Amniotic stem cell (primary cell): Measurements from ENCODE around the gene RNF169.
"Not testable (repeated sequence)": the region's sequence is repeated elsewhere in the genome, so short reads cannot be mapped to it uniquely, and the experiment has no call there.

Experiments used
- DNase-seq: peaks from one replicate; lab custom pipeline; 2025; lab: John Stamatoyannopoulos, UW

The RNF169 gene

DNA sequence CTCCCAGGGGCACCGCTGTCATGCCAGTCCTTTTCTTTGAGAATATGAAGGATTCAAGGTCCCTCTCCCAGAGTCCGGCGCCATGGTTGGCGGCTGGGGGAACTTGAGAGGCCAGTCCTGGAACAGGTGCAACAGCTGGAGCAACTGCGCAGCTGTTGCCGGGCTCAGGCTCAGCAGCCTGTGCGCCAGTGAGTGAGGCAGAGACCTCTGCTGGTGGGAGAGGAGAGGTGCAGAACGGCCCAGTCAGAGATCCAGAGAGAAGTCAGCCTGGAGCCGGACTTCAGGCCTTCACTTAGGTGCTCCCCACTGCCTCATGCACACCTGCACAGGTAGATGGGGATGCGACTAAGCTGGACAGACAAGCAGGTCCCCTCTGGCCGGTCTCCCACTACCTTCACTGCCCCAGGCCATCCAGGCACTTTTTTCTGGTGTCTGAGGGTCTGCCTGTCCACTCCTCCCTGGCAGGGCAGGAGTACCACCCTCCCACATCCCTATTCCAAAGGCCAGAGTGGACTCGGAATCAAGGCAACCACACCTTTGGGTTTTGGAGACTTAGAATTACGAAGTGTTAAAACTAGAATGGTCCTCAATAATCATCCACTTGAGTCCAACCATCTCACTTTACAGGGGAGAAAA, 22.0 kb upstream of the RNF169 start:
- DNase-seq = no peak

DNA sequence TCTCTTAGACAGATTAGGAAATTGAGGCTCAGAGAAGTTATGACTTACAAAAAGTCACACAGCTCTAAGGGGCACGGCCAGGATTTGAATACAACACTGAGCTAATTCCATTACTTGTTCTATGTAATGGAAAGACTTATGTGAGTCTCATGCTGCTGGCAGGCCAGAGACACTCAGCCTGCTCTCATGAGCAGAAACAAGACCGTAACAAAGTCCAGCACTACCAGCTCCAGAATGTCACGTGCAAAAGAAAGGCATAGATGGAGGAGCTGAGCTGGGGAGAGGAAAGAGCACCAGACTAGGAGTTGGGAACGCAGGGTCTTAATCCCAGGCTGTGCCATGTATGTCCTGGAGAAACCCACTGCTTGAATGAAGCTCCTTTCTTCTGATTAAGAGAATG, 19.3 kb upstream of the RNF169 start:
- DNase-seq = no peak

GRCh38 chr11:74730571-74731260, 17.9 kb upstream of the RNF169 start:
- no peak for DNase-seq

DNA sequence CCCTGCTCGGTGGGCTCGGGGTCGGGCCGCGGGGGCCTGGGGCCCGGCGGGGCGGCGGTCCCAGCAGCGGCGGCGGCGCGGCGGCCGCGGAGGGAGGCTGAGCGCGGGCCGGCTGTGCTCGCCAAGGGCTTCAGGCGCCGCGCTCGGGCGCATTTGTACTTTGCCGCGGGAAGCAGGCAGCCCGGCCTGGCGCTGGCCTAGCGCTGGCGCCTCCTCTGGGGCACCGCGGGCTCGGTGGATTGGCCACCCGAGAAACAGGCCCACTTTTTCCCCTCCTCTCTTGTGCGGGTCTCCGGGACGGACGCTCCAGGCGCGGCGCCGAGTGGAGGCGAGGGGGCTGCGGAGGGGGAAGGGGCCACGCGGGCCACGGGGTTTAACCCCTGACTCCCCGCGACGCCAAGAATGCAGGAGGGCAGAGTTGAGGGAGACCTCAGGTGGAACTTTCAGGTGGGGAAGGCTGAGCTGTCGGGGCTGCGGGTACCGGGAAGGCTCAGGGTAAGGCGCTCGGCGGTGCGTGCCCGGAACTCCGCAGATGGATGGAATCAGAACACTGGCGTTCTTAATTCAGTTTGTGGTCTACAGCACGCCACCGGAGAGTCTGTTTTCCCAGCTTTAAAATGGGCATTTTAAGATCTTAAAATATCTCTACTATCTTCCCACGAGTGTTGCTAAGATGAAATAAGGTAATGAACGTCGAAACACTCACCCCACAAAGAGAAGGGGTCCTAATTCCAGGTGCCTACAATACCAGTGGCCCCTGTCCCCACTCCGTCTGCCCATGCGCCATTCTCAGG, 17.2 kb upstream of the RNF169 start, which contains the start of gene CHRDL2:
TSS of gene CHRDL2 (minus strand) at position 126 of the 794 bp plus-strand sequence. CDS start 538 bp downstream, outside the sequence.
- DNase-seq = no peak

DNA sequence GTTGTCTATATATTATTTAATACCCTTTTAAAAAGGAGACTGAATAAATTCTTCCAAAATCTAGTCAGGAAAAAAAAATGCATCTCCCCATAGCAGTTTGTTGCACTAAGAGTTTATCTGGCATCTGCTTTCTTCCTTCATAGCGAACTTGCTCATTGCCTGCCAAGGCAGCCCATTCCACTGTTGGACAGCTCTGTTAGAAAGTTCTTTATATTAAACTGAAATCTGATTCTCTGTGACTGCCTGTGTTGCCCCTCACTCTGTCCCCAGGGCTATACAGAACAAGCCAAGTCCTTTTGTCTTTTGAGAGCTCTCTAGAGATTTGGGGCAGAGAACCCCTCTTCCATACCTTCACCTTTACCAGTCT, 14.1 kb upstream of the RNF169 start:
- DNase-seq = no peak

DNA sequence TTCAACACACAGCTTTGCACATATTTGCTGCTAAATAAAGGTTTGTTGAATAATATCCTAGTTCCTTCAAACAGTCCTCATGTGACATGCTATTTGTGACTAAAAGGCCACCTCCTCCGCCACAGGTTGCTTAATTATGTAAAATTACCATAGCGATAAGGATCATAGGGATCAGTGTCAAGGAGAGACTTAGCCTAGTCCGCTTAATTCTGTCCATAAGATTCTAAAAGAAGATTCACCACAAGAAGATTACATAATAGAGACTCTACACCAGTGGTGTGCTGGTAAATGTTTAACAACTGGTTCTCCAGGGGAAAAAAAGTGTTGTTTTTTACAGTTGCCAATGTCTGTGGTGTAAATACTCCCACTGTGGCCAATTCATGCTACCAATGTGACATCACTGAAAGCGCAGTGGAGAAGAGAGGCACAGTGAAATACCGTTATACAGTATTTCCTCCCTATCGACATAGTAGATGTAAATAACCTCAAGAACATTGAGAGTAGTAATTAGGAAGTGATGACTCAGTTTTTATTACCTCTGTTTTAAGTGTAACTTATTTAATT, 13.2 kb upstream of the RNF169 start:
- no peak for DNase-seq

GRCh38 chr11:74736031-74736430, 12.6 kb upstream of the RNF169 start:
- no peak for DNase-seq

DNA sequence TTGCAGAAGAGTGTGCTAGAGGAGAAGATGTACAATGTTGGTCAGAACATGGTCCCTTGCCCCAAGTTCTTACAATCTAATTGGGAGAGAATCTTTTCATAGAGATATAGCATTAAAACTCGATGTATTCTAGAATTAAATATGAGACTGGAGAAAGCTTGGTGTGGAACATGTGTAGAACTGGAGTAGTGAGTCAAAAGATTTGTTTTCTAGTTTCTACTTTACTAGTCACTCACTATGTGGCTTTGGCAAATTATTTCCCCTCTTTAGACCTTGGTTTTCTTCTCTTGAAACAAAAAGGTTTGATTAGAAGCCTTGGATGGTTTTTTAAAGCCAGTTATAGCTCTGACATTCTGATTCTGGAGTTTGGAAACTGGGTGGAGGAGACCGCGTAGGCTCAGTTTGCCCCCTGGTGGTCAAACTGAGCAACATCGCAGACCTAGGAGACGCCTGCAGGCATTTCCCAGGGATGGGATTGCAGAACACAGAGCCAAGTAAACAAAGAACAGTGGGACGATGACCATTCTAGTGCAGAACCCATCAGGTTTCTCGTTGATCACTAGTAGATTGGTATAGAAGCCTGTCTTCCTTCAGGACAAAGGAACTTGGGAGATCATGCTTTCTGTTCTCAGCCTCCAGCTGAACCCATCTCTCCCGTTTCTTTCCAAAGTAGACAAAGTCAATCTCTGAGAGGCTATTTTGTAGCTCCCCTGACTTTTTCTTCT, 8.9 kb upstream of the RNF169 start:
- peak; percentile 26 for DNase-seq

GRCh38 chr11:74742070-74742469, 6.6 kb upstream of the RNF169 start:
- DNase-seq = no peak

- DNase-seq = no peak
Observed at GRCh38 chr11:74743640-74744039, 5.0 kb upstream of the RNF169 start.

DNA sequence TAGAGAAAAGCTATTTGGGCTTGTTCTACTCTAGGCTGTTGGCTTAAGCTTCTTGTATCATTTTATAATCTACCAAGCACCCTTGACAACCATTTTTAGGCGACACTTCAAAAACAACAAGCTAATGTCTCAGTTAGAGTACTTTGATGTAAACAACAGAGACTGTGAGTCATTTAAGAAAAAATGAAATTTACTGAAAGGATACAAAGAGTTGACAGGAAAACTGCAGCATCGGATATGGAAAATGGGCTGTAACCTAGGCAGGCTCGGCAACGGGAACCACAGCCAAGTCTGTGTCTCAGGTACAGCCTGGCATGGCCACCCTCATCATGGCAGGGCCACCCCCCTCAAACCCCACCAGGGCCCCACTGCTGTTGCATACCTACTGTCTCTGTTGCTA, 4.4 kb upstream of the RNF169 start:
- no peak for DNase-seq

GRCh38 chr11:74746868-74747267, 1.8 kb upstream of the RNF169 start:
- DNase-seq = no peak

GRCh38 chr11:74749127-74749964, 697 bp downstream of the RNF169 start:
- DNase-seq = no peak

GRCh38 chr11:74749965-74750296, 1.3 kb downstream of the RNF169 start:
- no peak for DNase-seq

- DNase-seq = not testable (repeated sequence)
Observed at GRCh38 chr11:74750598-74750997, 1.9 kb downstream of the RNF169 start.

GRCh38 chr11:74751303-74751702, 2.7 kb downstream of the RNF169 start:
- DNase-seq = no peak

GRCh38 chr11:74754507-74755252, 6.0 kb downstream of the RNF169 start:
- peak; percentile 62 for DNase-seq

DNA sequence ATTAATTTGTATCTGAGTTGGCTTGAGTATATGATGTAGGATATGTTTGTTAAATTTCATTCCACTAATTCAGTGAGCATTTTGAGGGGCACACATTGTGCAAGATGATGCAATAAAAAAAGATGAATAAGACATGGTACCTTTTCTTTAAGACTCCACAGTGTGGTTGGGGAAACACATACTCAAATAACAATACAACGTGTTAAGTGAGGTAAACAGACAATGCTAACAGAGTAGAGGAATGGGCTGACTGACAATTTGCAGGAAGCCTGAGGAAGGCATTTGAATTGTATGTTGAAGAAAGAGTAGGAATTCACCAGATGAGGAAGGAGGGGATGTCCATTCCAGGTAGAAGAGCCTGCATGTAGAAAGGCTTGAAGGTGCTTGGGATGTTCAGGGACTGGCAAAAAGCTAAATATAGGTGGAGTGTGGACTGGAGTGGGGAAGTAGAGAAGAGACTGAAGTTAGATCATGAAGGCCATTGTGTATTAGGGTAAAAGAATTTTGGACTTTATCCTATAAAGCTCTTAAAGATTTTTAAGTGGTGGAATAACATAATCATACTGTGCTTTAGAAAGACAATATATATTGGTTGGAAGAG, 6.8 kb downstream of the RNF169 start:
- no peak for DNase-seq

DNA sequence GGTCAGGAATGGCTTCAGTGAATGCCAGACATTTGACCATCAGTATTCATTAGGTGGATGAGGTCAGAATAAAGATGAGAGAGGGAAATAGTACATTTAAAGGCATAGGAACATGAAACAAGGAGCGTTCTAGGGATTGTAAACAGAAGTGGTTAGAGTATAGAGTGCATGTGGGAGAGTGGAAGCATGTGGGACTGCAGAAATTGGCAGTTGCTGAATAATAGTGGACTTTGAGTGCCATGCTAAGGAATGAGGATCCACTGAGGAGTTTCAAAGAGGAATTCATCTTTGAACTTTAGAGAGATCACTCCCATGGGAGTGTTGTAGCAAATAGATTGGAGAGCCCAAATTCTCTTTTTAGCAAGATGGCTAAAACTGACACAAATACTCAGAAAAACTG, 7.9 kb downstream of the RNF169 start:
- no peak for DNase-seq

DNA sequence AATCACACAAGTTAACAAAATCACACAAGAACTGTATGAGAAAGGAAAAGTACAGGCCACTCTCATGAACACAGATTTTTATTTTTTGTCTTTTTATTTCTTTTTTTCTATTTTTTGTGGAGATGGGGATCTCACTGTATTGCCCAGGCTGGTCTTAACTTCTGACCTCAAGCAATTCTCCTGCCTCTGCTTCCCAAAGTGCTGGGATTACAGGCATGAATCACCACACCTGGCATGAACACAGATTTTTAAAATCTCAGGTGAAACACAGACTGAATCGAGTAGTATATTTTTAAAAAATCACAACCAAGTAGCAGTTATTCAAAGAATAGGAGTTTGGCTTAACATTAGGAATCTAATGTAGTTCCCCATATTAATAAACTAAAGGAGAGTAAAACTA, 18.3 kb downstream of the RNF169 start:
- DNase-seq = no peak
